GM12864 (cell line): ENCODE results near the gene STARD9.

Source experiments
- DNase-seq: peaks from one replicate; pipeline ENCODE4 v3.0.0-alpha.2; 2011; ENCODE audit warnings: low read depth
- H3K4me3 ChIP-seq: 2 replicates; pipeline ENCODE4 v1.5.1; 2011; ENCODE audit warnings: mild to moderate bottlenecking, low read depth, low read length, control low read depth
- CTCF ChIP-seq: IDR thresholded peaks from 2 replicates; pipeline ENCODE4 v1.5.1; 2011; ENCODE audit warnings: low read depth, mild to moderate bottlenecking, moderate library complexity, low read length, control low read depth, inconsistent platforms; ENCODE audit errors: missing control alignments

STARD9 gene

GRCh38 chr15:42731461-42731860, 156.1 kb downstream of the STARD9 start:
- DNase-seq, result no peak
- H3K4me3 ChIP-seq, result no peak overlapping the region
- TF ChIP-seq CTCF, result no peak

GRCh38 chr15:42732095-42732827, 156.9 kb downstream of the STARD9 start:
- no peak overlapping the region for H3K4me3 ChIP-seq
- no peak for TF ChIP-seq CTCF
- DNase-seq, result no peak

GRCh38 chr15:42733027-42733426, 157.6 kb downstream of the STARD9 start:
- no peak for DNase-seq
- TF ChIP-seq CTCF, result no peak
- H3K4me3 ChIP-seq, result no peak overlapping the region

- no peak for DNase-seq
- TF ChIP-seq CTCF, result no peak
- H3K4me3 ChIP-seq, result no peak overlapping the region
Measured at GRCh38 chr15:42734076-42734672, 158.8 kb downstream of the STARD9 start.

- H3K4me3 ChIP-seq, result peak overlapping the region; percentile 66
Measured at GRCh38 chr15:42735382-42736165, 160.2 kb downstream of the STARD9 start.

GRCh38 chr15:42736178-42736792, 160.9 kb downstream of the STARD9 start:
- no peak for TF ChIP-seq CTCF
- no peak for DNase-seq

More at GRCh38 chr15:42735382-42736165, 160.2 kb downstream of the STARD9 start:
- no peak for TF ChIP-seq CTCF
- DNase-seq, result no peak

More at GRCh38 chr15:42736178-42736792, 160.9 kb downstream of the STARD9 start:
- H3K4me3 ChIP-seq, result peak overlapping the region; percentile 66
